ENCODE measurements around the gene HOTAIR.

DNA sequence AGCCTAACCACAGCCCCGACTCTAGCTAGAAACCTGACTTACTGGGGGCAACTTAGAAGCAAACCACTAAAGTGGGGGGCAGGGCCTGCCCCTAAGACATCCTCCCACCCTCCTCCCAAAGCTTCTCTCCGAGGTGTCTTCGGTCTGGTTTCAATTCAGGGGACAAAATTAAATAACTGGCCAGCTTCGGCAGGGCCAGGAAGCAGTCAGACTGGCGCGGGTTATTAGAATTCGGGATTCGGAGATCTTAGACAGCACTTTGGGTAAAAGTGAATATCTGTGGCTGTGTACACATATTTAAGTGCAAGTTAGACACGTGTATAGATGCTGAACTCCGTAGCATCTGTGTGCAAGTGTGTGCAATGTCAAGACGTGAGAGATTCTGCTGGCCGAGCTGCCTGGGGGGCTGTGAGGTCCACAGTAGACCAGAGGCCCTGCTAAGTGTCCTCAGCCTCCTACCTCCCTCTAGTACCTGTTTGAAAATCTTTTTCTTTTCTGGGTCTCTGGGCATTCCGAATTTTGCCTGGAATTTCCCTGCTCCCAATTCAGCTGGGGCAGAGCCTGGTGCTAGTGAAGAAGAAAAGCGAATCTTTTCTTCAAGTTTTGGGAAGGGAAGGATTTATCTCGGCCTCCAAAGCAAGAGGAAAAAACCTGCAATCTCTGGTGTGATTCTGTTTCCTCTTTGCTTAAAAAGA is 6.2 kb upstream of the HOTAIR start:
- TF ChIP-seq RARB (CRISPR knock-in tag; IDR thresholded peaks at IDR 0.05) = no peak
- TF ChIP-seq ARNTL (CRISPR knock-in tag; IDR thresholded peaks at IDR 0.05; ENCODE audit: borderline replicate concordance, low read depth) = no peak
- TF ChIP-seq, protein P1, sequence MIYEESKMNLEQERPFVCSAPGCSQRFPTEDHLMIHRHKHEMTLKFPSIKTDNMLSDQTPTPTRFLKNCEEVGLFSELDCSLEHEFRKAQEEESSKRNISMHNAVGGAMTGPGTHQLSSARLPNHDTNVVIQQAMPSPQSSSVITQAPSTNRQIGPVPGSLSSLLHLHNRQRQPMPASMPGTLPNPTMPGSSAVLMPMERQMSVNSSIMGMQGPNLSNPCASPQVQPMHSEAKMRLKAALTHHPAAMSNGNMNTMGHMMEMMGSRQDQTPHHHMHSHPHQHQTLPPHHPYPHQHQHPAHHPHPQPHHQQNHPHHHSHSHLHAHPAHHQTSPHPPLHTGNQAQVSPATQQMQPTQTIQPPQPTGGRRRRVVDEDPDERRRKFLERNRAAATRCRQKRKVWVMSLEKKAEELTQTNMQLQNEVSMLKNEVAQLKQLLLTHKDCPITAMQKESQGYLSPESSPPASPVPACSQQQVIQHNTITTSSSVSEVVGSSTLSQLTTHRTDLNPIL (CRISPR knock-in tag; IDR thresholded peaks at IDR 0.05; ENCODE audit: low read depth) = no peak
- TF ChIP-seq TOX (CRISPR knock-in tag; IDR thresholded peaks at IDR 0.05; ENCODE audit: borderline replicate concordance) = no peak
- TF ChIP-seq TCF4 (CRISPR knock-in tag; IDR thresholded peaks at IDR 0.05; ENCODE audit: borderline replicate concordance) = no peak
- no peak for TF ChIP-seq ZFP3 (CRISPR knock-in tag; IDR thresholded peaks at IDR 0.05)
- TF ChIP-seq ZNF8 (CRISPR knock-in tag; IDR thresholded peaks at IDR 0.05) = no peak
- no peak for TF ChIP-seq GLIS3 (CRISPR knock-in tag; IDR thresholded peaks at IDR 0.05)
- TF ChIP-seq ZFP30 (CRISPR knock-in tag; IDR thresholded peaks at IDR 0.05) = no peak
- TF ChIP-seq CSDC2 (CRISPR knock-in tag; IDR thresholded peaks at IDR 0.05) = no peak
- TF ChIP-seq ZNF70 (CRISPR knock-in tag; IDR thresholded peaks at IDR 0.05) = no peak
- TF ChIP-seq, protein P2, sequence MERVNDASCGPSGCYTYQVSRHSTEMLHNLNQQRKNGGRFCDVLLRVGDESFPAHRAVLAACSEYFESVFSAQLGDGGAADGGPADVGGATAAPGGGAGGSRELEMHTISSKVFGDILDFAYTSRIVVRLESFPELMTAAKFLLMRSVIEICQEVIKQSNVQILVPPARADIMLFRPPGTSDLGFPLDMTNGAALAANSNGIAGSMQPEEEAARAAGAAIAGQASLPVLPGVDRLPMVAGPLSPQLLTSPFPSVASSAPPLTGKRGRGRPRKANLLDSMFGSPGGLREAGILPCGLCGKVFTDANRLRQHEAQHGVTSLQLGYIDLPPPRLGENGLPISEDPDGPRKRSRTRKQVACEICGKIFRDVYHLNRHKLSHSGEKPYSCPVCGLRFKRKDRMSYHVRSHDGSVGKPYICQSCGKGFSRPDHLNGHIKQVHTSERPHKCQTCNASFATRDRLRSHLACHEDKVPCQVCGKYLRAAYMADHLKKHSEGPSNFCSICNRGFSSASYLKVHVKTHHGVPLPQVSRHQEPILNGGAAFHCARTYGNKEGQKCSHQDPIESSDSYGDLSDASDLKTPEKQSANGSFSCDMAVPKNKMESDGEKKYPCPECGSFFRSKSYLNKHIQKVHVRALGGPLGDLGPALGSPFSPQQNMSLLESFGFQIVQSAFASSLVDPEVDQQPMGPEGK (CRISPR knock-in tag; IDR thresholded peaks at IDR 0.05; ENCODE audit: borderline replicate concordance) = no peak
- no peak for TF ChIP-seq PPARA (CRISPR knock-in tag; IDR thresholded peaks at IDR 0.05; ENCODE audit: borderline replicate concordance)
